Jurkat, Clone E6-1 (cell line): ENCODE measurements around the gene ZNF747.
A peak's percentile ranks its signal among the peaks of the same experiment; 100 is the strongest.
"Not testable (repeated sequence)": the region's sequence is repeated elsewhere in the genome, so short reads cannot be mapped to it uniquely, and the experiment has no call there.

ENCODE experiments used
- DNase-seq: peaks from one replicate; pipeline ENCODE4 v3.0.0-alpha.2; 2011; ENCODE audit warnings: low read depth, low spot score
- H3K4me3 ChIP-seq: 2 replicates; pipeline ENCODE4 v1.5.1; 2011; ENCODE audit warnings: mild to moderate bottlenecking, low read length, control low read depth, moderate library complexity

ZNF747 gene

GRCh38 chr16:30558789-30559377 lies 24.2 kb upstream of the ZNF747 start:
- peak overlapping the region; percentile 76 for H3K4me3 ChIP-seq
- DNase-seq: no peak

- DNase-seq: peak; percentile 97
- H3K4me3 ChIP-seq: peak within 1 kb of the TSS; percentile 76
Observed at GRCh38 chr16:30557957-30558788, 23.5 kb upstream of the ZNF747 start, which contains the start of gene ZNF764. Gene ZNF764 (minus strand): TSS chr16:30558374. CDS start chr16:30558182, 192 bp downstream.

- DNase-seq: no peak
Observed at GRCh38 chr16:30557707-30557956, 23.0 kb upstream of the ZNF747 start.

DNA sequence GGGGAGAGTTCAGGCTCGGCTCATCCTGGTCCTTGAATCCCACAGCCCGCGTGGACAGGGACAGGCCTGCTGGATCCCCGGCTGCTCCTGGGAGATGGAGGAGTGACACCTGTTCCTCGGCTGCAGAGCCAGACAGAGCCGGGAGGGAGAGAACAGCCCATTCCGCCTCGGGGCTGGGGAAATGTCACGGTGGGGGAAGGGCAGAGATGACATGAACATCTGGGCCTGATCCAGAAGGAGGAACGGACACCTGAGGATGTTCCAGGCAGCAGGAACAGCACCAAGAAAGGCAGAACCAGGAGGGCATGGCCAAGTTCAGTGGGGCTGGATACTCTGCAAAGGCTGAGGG lies 21.4 kb upstream of the ZNF747 start:
- no peak for DNase-seq
- H3K4me3 ChIP-seq: no peak overlapping the region

More at GRCh38 chr16:30557707-30557956, 23.0 kb upstream of the ZNF747 start:
- peak overlapping the region; percentile 76 for H3K4me3 ChIP-seq

- H3K4me3 ChIP-seq: no peak overlapping the region
- no peak for DNase-seq
Observed at GRCh38 chr16:30555315-30556124, 20.9 kb upstream of the ZNF747 start.

DNA sequence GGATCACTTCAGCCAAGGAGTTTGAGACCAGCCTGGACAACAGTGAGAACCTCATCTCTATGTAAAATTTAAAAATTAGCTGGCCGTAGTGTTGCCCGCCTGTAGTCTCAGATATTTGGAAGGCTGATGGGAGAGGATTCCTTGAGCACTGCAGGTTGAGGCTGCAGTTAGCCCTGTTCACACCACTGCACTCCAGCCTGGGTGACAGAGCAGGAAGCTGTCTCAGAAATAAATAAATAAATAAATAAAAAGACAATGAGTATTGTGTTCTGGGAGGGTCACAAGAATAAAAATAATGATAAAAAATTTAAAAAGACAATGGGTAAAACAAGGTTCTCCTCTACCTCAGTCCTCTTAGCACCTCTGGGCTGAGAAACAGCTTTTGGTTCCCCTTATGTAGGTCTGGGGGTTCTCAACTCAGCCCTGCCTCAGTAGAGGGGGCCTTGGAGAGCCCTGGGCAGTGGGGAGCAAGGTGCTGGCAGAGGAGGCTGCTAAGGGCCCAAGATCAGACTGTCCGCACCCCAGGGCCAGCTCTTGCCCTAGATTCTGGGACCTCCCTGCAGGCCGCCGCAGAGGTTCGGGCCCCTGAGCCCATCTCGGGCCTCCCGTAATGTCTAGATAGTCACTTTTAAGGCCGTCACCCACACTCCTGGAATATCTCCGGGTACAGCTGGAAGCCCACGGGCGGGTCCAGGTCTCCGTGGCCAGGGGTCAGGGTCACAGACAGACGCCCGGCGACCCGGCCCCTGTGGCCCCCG lies 20.1 kb upstream of the ZNF747 start:
- H3K4me3 ChIP-seq: no peak overlapping the region
- DNase-seq: no peak

- DNase-seq: no peak
- no peak overlapping the region for H3K4me3 ChIP-seq
Observed at GRCh38 chr16:30553393-30553899, 18.8 kb upstream of the ZNF747 start.

GRCh38 chr16:30552956-30553355 lies 18.3 kb upstream of the ZNF747 start:
- no peak for DNase-seq
- no peak overlapping the region for H3K4me3 ChIP-seq

- DNase-seq: peak; percentile 90
- H3K4me3 ChIP-seq: no peak overlapping the region
Observed at GRCh38 chr16:30551781-30552180, 17.1 kb upstream of the ZNF747 start.

GRCh38 chr16:30548416-30549253 lies 14.0 kb upstream of the ZNF747 start:
- DNase-seq: no peak
- H3K4me3 ChIP-seq: no peak overlapping the region

GRCh38 chr16:30546115-30546514 lies 11.5 kb upstream of the ZNF747 start:
- DNase-seq: no peak
- no peak overlapping the region for H3K4me3 ChIP-seq

- no peak for DNase-seq
- no peak overlapping the region for H3K4me3 ChIP-seq
Observed at GRCh38 chr16:30543067-30543466, 8.4 kb upstream of the ZNF747 start.

DNA sequence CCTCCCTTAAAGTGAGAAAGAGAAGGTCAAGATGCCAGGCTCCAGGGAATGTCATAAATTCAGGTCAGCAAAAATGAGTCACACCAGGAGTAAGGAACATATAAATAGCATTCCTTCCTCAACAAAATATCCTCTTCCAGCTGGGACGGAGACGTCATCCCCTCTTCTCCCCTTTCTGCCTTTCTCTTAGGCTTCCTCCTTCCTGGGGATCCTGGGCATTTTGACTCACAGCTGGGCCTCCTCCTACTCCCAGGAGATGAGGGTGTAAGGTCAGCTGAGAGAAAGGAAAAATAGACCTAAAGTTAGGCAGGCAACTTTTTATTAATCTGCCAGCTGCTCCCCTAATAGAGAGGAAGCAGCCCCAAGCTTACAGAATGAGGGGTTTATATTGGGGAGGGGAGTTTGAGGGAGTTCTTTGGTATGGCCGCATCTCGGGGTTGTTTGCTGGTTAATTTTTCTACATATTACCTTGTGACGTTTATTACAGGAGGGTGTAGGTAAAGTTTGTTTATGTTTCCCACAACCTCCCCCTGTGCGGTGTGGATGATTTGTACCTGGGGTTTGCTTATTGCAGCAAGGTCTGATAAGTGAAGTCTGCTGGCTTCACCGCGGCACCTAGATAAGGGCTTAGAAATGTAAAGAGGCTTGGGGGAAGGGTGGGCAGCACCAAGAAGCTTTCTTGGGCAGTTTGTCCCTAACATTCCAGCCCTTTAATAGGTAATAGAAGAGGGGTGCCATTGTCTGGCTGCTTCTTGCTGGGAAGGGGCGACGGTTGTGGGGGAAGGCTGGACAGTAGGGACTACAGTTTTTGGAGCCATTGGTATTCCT lies 7.1 kb upstream of the ZNF747 start:
- no peak for DNase-seq
- no peak overlapping the region for H3K4me3 ChIP-seq

GRCh38 chr16:30540916-30541464 lies 6.3 kb upstream of the ZNF747 start:
- not testable (repeated sequence) for H3K4me3 ChIP-seq, DNase-seq

GRCh38 chr16:30539986-30540526 lies 5.4 kb upstream of the ZNF747 start:
- H3K4me3 ChIP-seq, DNase-seq: not testable (repeated sequence)

DNA sequence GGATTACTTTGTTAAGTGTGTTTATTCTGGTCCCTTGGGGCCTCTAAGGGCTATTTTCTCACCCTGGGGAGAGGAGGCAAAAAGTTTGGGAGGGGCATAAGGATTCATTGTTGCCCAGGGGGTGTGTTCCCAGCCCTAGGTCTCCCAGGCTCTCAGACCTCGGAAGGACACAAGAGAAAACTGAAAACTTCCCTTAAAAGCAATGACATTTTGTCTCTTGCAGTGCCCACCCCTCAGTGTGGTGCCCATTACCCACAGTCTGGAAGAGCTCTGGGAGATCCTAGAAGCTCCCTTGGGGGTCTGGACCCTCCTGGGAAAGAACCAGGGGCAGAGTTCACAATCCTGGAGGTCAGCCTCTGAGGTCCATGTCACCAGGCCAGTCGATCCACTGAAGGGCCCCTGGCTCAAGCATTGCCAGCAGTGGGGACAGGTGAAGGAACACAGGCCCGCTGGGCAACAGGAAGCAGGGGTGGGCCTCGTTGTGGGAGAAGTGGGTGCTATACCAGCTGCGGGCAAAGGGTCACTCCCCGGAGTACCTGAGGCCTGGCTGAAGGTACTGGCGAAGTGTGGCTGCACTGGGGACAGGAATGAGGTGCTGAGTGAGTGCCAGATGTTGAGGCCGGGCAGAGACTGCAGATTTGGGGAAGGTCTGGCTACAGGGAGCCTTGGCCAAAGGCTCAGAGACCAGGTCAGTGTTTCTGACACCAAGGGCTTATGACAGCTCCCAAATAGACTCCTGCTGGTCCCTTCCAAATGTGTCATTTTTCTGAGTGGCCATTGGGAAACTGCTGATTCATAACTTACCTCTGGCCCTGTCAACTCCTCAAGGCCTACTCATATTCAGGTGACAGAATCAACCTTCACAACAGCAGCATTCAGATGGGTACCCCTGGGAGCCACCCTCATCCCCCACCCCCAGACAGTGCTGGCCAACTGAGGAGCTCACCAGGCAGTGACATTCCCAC lies 4.6 kb upstream of the ZNF747 start:
- DNase-seq: no peak

More for the DNA sequence above, 4.6 kb upstream of the ZNF747 start:
- no peak overlapping the region for H3K4me3 ChIP-seq
